ENCODE data around the gene CCDC57. TPM values are rescaled to one million over a fixed set of nuclear protein-coding genes. Genes with fewer than 3 reads are reported as not detected.

The CCDC57 gene
- total and polyA plus RNA-seq, 2 of the 8 experiments (the other 6 are each of a cell fraction or from before 2014, with no cell fraction given) = 8.4 to 12.9 TPM

DNA sequence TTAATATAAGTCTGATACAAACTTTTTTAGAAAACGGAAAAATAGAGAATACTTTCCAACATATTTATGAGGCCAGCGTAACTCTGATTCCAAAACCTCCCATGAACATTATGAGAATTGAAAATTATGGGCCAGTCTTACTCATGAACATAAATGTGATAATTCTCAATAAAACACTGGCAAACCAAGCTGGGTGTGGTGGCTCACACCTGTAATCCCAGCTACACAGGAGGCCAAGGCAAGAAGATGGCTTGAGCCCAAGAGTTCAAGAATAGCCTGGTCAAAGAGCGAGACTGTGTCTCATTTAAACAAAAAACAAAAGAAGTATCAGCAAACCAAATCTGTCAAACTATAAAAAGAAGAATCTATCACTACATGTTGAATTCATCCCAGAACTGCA, 47.8 kb downstream of the CCDC57 start:
- POLR2A ChIA-PET (ENCODE audit: partially characterized antibody) = no interaction called here
- WGBS, 2 experiments (ENCODE audit: extremely low coverage in 1 of 2, insufficient coverage in 1 of 2, insufficient read length in 1 of 2, insufficient replicate concordance in 2 of 2, low coverage in 1 of 2, low lambda C conversion rate in 2 of 2, missing lambda C conversion rate in 1 of 2) = 84% methylated on average over 3 of the region's 3 CpGs; no CpG with 5 or more reads in 1 of the 2 experiments
- peaks cover 0 to 3% (median 0%) of the 10 kb centered on the region in 4 experiments; a peak in 2 of 8 replicates for H3K36me3 ChIP-seq (ENCODE audit: control insufficient read depth in 2 of 4, insufficient read depth in 4 of 4, low read length in 3 of 4)

More for the DNA sequence above, 47.8 kb downstream of the CCDC57 start:
- Histone ChIP-seq H2AFZ (ENCODE audit: low read length) (no peak overlapping the region), H3K79me1 (ENCODE audit: low read depth, low read length) (no peaks in the 10 kb centered on the region; the same call in 1 of the 2 replicates), H3K4ac (replicated peaks; ENCODE audit: insufficient read length, low read depth, low read length) (no peak overlapping the region), H2BK120ac (replicated peaks; ENCODE audit: low read depth, low read length) (no peak overlapping the region), H3K18ac (ENCODE audit: extremely low read depth, low read length) (no peak overlapping the region), H3K4me2 (ENCODE audit: insufficient read depth in 1 of 2, low read depth in 2 of 2, low read length in 2 of 2) (no peak overlapping the region), H2BK20ac (ENCODE audit: low read length) (no peak overlapping the region), H4K8ac (ENCODE audit: extremely low read depth, insufficient read depth, low read length) (no peak overlapping the region), H2BK15ac (ENCODE audit: low read length) (no peak overlapping the region), H3K56ac (replicated peaks; ENCODE audit: insufficient read length, low read depth, low read length) (no peak overlapping the region), H4K20me1 (replicated peaks in 1 of 2; ENCODE audit: control insufficient read depth in 1 of 2, insufficient read depth in 2 of 2, low read length in 2 of 2) (peaks cover 4 to 5% of the 10 kb centered on the region in 2 experiments), H3K23me2 (ENCODE audit: low read depth, low read length) (no peaks in the 10 kb centered on the region), H4K91ac (replicated peaks; ENCODE audit: insufficient read length, low read length) (no peak overlapping the region), H2AK5ac (ENCODE audit: low read depth, low read length) (no peak overlapping the region), H3K79me2 (ENCODE audit: control insufficient read depth in 1 of 2, insufficient read depth in 2 of 2, low read length in 2 of 2) (no peaks in the 10 kb centered on the region), H3K23ac (ENCODE audit: insufficient read length) (no peak overlapping the region), H2BK12ac (ENCODE audit: low read depth, low read length) (no peak overlapping the region), H3K27ac (ENCODE audit: low read depth, low read length) (no peak overlapping the region), H2BK5ac (ENCODE audit: low read depth, low read length) (no peak overlapping the region), H3K9me3 (ENCODE audit: insufficient read depth in 2 of 2, low read depth in 1 of 2, low read length in 1 of 2) (no peaks in the 10 kb centered on the region), H3K14ac (ENCODE audit: insufficient read length) (no peak overlapping the region), H3K27me3 (replicated peaks in 1 of 4; ENCODE audit: control insufficient read depth in 3 of 4, extremely low read depth in 1 of 4, insufficient read depth in 3 of 4, low read length in 3 of 4) (peaks cover 0 to 3% (median under 1%) of the 10 kb centered on the region in 4 experiments; a peak in 3 of 7 replicates), H3K9ac (replicated peaks in 1 of 4; ENCODE audit: extremely low read depth in 1 of 4, low read depth in 3 of 4, low read length in 3 of 4) (no peak overlapping the region), H3K4me1 (replicated peaks in 1 of 4; ENCODE audit: control insufficient read depth in 3 of 4, insufficient read depth in 4 of 4, low read length in 3 of 4) (no peaks in the 10 kb centered on the region), H4K5ac (ENCODE audit: insufficient read length, low read depth, low read length) (no peak overlapping the region), H3K4me3 (ENCODE audit: extremely low read depth in 1 of 4, insufficient read depth in 2 of 4, low read depth in 3 of 4, low read length in 4 of 4) (no peak overlapping the region)
- FAIRE-seq = no peak
- CTCF ChIA-PET (ENCODE audit: partially characterized antibody) = interaction anchor here (0.7 to 2.1 kb wide), 5 partner anchors 11 to 41 kb away, joined by 3 to 10 read pairs (median 3); no protein-coding TSS in a partner anchor
- TF ChIP-seq RBBP5 (IDR thresholded peaks at IDR 0.05; ENCODE audit: borderline replicate concordance, low read depth, low read length) (no peak), ZNF274 (IDR thresholded peaks at IDR 0.05; ENCODE audit: borderline replicate concordance, extremely low read depth, low read length) (no peak), SP2 (IDR thresholded peaks at IDR 0.05; ENCODE audit: low read length) (no peak), BCL11A (IDR thresholded peaks at IDR 0.05; ENCODE audit: low read depth in 2 of 2, low read length in 2 of 2) (no peak), CTBP2 (IDR thresholded peaks at IDR 0.05; ENCODE audit: borderline replicate concordance, insufficient read depth, insufficient read length, low read length) (no peak)
- no peak for DNase-seq (ENCODE audit: low read depth in 1 of 2, low spot score in 2 of 2)
